ENCODE data around the gene WARS2.
"Not testable (repeated sequence)": the region's sequence is repeated elsewhere in the genome, so short reads cannot be mapped to it uniquely, and the experiment has no call there.

WARS2 gene

DNA sequence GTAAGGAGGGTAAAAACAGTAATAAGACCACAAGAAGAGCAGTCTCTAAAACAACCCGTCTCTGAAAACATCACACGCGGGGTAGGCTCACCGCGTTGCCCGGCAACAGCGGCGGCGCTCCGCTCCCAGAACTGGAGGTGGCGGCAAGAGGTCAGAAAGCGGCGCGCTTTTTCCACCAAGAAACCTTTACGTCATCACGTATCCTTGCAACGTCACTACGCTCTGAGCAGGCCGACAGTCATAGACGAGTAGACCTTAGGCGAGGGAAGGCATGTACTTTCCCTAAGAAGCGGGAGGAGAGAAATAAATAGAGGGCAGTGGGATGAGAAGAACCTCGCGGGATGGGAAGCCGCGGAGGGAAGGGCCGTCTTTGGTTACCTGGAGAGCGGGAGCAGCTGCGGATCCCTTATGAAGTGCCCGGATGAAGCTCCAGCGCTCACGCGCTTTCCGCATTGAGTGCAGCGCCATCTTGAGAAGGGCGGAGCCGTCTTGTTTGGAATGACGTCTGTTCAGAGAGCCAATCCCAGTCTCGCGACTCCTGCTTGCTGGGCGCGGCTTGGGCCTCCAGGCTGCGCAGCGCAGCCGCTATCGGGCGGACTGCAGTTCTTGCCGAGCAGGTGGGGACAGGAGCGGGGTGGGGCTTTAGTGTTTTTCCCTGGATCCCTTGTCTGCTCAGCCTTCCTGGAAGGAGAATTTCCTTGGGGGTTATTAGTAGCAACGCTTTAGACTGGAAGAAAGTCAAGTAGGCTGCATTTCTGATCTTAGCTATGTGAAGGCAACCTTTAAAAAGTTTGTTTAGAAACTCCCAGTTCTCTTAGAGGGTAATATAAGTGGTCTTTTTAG, at the start of gene WARS2:
WARS2 (minus strand) TSS at position 477 of the 843 bp plus-strand sequence; CDS start at position 468, 9 bp downstream.
- peak; percentile 88 for DNase-seq

DNA sequence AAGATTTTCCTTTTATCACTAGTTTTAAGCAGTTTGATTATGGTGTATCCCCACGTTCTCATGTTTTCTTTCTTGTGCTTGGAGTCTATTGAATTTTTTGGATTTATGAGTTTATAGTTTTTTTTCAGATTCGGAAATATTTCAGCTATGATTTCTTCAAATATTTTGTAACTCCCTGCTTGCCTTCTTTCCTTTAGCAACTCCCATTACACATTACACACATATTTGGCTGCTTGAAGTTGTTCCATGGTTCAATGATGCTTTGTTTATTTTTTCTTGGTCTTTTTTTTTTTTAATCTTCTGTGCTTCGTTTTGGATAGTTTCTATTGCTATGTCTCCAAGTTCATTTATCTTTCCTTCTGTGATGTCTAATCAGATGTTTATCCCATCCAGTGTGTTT, 48.5 kb upstream of the WARS2 start:
- no peak for DNase-seq

- DNase-seq = no peak
Measured at GRCh38 chr1:119187416-119187815, 47.0 kb upstream of the WARS2 start.

DNA sequence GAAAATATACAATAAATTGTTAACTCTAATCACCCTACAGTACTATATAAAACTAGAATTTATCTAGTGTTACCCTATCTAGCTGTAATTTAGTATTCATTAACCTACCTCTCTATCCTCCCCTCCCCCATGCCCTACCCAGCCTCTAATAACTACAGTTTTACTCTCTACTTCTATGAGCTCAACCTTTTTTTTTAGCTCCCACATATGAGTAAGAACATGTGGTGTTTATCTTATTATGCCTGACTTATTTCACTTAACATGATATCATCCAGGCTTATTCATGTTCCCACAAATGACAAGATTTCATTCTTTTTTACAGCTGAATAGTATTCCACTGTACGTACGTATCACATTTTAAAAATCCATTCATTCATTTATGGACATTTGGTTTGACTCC, 46.0 kb upstream of the WARS2 start:
- no peak for DNase-seq

GRCh38 chr1:119184972-119185371, 44.5 kb upstream of the WARS2 start:
- DNase-seq = no peak

- DNase-seq = no peak
Measured at GRCh38 chr1:119181218-119181617, 40.8 kb upstream of the WARS2 start.

- DNase-seq = no peak
Measured at GRCh38 chr1:119179051-119179450, 38.6 kb upstream of the WARS2 start.

DNA sequence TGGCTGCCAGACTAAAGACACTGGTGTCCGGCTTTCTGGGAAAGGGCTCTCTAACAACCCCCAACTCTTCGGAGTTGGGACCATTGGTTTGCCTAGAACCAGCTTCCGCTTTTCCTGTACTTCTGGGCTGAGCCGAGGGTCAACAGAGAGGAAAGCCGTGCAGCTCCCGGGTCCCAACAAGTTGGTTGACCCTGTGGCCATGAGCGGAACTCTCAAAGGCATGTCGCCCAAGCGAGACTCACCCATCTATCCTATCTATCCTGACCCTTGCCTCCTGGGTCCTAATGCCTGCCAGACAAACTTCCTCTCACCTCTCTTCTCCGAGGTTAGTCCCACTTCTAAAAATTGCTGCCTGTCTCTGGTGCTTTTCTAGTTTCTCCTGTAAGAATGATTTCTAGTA, 32.5 kb upstream of the WARS2 start:
- DNase-seq = not testable (repeated sequence)

DNA sequence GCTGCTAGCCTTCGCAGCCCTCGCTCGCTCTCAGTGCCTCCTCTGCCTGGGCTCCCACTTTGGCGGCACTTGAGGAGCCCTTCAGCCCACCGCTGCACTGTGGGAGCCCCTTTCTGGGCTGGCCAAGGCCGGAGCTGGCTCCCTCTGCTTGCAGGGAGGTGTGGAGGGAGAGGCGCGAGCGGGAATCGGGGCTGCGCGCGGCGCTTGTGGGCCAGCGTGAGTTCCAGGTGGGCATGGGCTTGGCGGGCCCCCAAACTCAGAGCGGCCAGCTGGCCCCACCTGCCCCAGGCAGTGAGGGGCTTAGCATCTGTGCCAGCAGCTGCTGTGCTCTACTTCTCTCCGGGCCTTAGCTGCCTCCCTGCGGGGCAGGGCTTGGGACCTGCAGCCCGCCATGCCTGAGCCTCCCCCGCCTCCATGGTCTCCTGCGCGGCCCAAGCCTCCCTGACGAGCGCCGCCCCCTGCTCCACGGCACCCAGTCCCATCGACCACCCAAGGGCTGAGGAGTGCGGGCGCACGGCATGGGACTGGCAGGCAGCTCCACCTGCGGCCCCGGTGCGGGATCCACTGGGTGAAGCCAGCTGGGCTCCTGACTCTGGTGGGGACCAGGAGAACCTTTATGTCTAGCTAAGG, 31.0 kb upstream of the WARS2 start:
- not testable (repeated sequence) for DNase-seq

GRCh38 chr1:119163396-119163795, 22.9 kb upstream of the WARS2 start:
- DNase-seq = no peak

DNA sequence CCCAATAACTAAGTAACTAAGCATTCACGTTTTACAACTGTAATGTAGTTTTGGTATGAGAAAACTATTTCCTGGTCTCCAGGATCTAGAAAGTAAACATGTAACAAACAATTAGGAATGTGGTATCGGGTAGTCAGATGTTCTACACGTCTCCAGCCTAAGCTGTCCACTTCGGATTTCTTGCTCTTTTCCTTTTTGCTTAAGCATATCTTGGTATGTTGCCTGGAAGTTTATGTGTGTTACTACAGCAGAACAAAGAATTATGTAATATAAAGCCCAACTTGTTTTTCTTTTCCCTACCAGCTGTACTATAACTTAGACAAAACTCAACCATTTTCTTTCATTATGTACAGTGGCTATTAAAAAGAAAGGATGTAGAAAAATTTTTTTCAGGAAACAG, 20.4 kb upstream of the WARS2 start:
- DNase-seq = no peak

DNA sequence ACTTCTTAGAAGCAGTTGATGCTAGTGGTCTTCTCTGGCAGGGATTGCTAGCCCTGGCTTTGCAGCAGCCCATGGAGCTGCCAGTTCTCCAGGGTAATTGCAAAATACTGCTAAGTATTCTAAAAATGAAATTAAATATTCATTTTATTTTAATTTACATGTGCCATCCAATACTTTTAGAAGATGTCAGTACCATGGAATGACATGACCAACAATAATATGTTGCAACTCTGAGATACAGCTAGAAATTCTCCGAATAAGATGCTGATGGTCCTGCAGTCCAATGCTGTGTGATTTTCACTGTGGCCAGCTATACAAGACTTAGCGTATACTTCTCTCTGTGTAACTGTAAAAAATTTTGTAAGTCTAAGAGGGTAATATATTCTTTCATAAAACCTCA, 20.0 kb upstream of the WARS2 start:
- no peak for DNase-seq

GRCh38 chr1:119159966-119160365, 19.5 kb upstream of the WARS2 start:
- no peak for DNase-seq

GRCh38 chr1:119159111-119159510, 18.7 kb upstream of the WARS2 start:
- DNase-seq = no peak

- DNase-seq = not testable (repeated sequence)
Measured at GRCh38 chr1:119156761-119157160, 16.3 kb upstream of the WARS2 start.

DNA sequence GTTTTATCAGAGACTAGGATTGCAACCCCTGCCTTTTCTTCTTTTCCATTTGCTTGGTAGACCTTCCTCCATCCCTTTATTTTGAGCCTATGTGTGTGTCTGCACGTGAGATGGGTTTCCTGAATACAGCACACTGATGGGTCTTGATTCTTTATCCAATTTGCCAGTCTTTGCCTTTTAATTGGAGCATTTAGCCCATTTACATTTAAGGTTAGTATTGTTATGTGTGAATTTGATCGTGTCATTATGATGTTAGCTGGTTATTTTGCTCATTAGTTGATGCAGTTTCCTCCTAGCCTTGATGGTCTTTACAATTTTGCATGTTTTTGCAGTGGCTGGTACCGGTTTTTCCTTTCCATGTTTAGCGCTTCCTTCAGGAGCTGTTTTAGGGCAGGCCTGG, 14.6 kb upstream of the WARS2 start:
- not testable (repeated sequence) for DNase-seq

GRCh38 chr1:119150150-119150549, 9.7 kb upstream of the WARS2 start:
- no peak for DNase-seq

GRCh38 chr1:119147661-119148090, 7.2 kb upstream of the WARS2 start:
- DNase-seq = no peak

- no peak for DNase-seq
Measured at GRCh38 chr1:119146466-119146865, 6.0 kb upstream of the WARS2 start.

DNA sequence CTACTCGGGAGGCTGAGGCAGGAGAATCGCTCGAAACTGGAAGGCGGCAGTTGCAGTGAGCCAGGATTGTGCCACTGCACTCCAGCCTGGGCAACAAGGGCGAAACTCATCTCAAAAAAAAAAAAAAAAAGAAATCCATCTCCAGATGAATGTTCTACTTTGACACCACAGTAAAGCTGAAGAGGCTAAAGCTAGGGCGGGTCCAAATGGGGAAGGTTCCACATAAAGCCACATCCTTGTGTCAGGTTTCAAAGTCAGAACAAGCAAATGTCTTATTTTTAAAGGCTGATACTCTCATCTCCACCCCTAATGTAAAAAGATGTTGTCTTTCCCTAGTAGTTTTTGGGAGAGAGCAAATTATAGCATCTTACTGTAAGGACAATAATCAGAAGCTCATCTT, 4.4 kb upstream of the WARS2 start:
- no peak for DNase-seq

- DNase-seq = no peak
Measured at GRCh38 chr1:119143706-119144105, 3.3 kb upstream of the WARS2 start.

GRCh38 chr1:119141660-119142059, 1.2 kb upstream of the WARS2 start:
- no peak for DNase-seq

- DNase-seq = peak; percentile 52
Measured at GRCh38 chr1:119141020-119141424, 569 bp upstream of the WARS2 start.

GRCh38 chr1:119139857-119140176, 636 bp downstream of the WARS2 start:
- no peak for DNase-seq

DNA sequence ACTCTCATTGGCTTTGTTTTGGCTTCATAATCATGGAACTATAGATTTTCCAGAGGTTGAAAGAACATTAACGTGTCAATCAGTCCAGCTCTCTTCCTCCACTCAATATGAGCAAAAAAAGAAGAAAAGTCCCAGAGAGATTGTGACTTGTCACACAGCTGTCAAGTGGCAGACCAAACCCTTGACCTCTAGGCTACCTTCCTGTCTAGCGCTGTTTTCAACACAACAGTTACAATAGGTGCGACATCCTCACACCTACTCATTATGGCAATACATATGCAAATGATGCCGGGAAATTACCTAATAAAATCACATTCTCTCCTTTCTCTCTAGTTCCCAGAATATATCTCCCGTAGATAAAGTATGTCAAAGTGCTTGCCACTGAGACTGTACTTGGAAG, 1.1 kb downstream of the WARS2 start:
- no peak for DNase-seq

Measured in activated CD4-positive, CD25-positive, alpha-beta regulatory T cell treated with anti-CD3 and anti-CD28 coated beads, Interleukin-2, amount 50 U/mL, for 72 hours (primary cell).